NCI-H82 treated with DMSO at 0.1 percent for 48 hours (cell line): ENCODE results near the gene ARMH4.

Experiments used
- DNase-seq: peaks from one replicate; lab custom pipeline; 2025; ENCODE audit not compliant: unreplicated experiment; lab: John Stamatoyannopoulos, UW

The ARMH4 gene

GRCh38 chr14:58059126-58059525 lies 92.9 kb downstream of the ARMH4 start:
- no peak for DNase-seq

- DNase-seq, result no peak
Observed at GRCh38 chr14:58055497-58056010, 96.5 kb downstream of the ARMH4 start.

GRCh38 chr14:58054100-58054499 lies 97.9 kb downstream of the ARMH4 start:
- DNase-seq, result no peak

- peak; percentile 94 for DNase-seq
Observed at GRCh38 chr14:58048219-58048618, 103.8 kb downstream of the ARMH4 start.

GRCh38 chr14:58027904-58028303 lies 124.1 kb downstream of the ARMH4 start:
- no peak for DNase-seq

GRCh38 chr14:58026967-58027366 lies 125.0 kb downstream of the ARMH4 start:
- DNase-seq, result no peak

GRCh38 chr14:58026219-58026618 lies 125.8 kb downstream of the ARMH4 start:
- DNase-seq, result no peak

- no peak for DNase-seq
Observed at GRCh38 chr14:58014778-58015177, 137.2 kb downstream of the ARMH4 start.

- DNase-seq, result no peak
Observed at GRCh38 chr14:58002618-58003017, 149.4 kb downstream of the ARMH4 start.

- DNase-seq, result no peak
Observed at GRCh38 chr14:57999979-58000378, 152.0 kb downstream of the ARMH4 start.

- DNase-seq, result no peak
Observed at GRCh38 chr14:57999471-57999870, 152.5 kb downstream of the ARMH4 start.

- peak; percentile 61 for DNase-seq
Observed at GRCh38 chr14:57998766-57999165, 153.2 kb downstream of the ARMH4 start.

GRCh38 chr14:57991353-57991752 lies 160.7 kb downstream of the ARMH4 start:
- DNase-seq, result no peak

- no peak for DNase-seq
Observed at GRCh38 chr14:57988445-57988844, 163.6 kb downstream of the ARMH4 start.

- no peak for DNase-seq
Observed at GRCh38 chr14:57987596-57988300, 164.3 kb downstream of the ARMH4 start.

GRCh38 chr14:57987051-57987450 lies 165.0 kb downstream of the ARMH4 start:
- DNase-seq, result no peak

GRCh38 chr14:57982804-57983634 lies 169.0 kb downstream of the ARMH4 start:
- DNase-seq, result peak; percentile 100

- peak; percentile 82 for DNase-seq
Observed at GRCh38 chr14:57981817-57982560, 170.0 kb downstream of the ARMH4 start.

- no peak for DNase-seq
Observed at GRCh38 chr14:57979376-57980048, 172.5 kb downstream of the ARMH4 start.

- no peak for DNase-seq
Observed at GRCh38 chr14:57976701-57977100, 175.3 kb downstream of the ARMH4 start.

- no peak for DNase-seq
Observed at GRCh38 chr14:57974896-57975295, 177.1 kb downstream of the ARMH4 start.
